GM12801 (cell line): ENCODE results near the gene REM2.

Experiments used
- TF ChIP-seq, protein P1 (sequence below): IDR thresholded peaks from one replicate; pipeline ENCODE4 v1.5.1; 2011; ENCODE audit warnings: control low read depth; ENCODE audit not compliant: insufficient read length; ENCODE audit errors: extremely low read depth

Gene REM2

DNA sequence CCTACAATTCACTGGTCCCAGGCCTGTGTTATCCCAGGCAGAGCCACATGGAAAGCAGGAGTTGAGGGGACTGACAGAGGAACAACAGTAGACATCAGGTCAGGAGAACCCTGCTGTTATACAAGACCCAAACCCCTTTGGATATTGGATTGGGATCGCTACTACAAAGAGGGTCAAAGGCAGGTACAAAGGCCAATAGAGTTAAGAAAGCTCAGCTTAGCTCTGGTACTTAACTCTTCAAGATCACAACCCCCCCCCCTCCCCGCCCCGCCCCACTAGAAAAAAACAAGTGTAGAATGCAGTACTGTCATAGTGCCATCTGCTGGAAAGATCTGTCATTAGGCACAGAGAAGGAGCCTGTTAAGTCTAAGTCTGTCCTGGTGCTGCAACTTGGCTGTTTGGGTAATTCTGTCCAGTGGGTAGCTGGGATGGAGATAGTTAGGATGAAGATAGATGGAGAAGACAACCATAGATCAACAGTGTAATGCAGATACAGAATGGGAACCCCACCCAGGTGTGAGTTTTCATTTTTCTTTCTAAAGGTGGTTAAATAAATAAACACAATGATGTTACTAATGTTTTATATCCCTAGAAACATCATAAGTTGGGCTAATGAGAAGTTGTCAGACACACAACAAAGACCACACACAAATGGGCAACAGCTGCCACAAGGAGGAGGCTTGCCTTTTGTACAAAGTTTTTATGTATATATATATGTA is 17.2 kb downstream of the REM2 start:
- TF ChIP-seq, protein P1, sequence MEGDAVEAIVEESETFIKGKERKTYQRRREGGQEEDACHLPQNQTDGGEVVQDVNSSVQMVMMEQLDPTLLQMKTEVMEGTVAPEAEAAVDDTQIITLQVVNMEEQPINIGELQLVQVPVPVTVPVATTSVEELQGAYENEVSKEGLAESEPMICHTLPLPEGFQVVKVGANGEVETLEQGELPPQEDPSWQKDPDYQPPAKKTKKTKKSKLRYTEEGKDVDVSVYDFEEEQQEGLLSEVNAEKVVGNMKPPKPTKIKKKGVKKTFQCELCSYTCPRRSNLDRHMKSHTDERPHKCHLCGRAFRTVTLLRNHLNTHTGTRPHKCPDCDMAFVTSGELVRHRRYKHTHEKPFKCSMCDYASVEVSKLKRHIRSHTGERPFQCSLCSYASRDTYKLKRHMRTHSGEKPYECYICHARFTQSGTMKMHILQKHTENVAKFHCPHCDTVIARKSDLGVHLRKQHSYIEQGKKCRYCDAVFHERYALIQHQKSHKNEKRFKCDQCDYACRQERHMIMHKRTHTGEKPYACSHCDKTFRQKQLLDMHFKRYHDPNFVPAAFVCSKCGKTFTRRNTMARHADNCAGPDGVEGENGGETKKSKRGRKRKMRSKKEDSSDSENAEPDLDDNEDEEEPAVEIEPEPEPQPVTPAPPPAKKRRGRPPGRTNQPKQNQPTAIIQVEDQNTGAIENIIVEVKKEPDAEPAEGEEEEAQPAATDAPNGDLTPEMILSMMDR = no peak

DNA sequence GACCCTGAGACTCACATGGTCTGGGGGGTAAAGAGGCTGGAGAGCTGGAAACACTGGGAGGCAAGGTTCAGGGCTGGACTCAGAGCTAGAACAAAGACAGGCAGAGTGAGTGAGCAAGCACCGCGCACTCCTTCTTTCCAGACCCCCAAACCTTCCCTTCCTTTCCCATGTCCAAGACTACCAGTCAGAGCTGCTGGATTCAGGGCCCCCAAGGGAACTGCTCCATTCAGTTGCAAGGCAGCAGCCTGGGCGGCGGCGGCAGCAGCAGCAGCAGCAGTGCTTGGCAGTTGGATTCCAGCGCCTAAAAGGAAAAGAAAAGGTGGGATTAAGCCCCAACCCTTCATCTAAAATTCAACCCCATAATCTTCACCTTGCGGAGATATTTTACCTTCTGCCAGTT is 18.8 kb downstream of the REM2 start:
- TF ChIP-seq, protein P1 = no peak

DNA sequence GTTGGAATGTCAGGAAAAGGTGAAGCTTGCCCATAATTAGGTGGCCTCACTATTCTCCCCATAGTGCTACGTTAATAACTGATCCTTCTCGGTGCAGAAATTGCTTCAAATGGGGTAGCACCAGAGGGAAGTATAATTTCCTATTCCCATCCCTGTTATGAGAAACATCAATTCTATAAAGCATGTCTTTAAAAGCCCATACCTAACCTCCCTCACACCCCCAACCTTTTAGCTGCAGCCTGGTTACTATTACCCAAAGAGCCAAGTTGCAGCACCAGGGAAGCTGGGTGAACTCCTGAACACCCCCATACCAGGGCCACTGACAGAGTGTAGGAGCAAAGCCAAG is 20.7 kb downstream of the REM2 start:
- TF ChIP-seq, protein P1 = no peak

DNA sequence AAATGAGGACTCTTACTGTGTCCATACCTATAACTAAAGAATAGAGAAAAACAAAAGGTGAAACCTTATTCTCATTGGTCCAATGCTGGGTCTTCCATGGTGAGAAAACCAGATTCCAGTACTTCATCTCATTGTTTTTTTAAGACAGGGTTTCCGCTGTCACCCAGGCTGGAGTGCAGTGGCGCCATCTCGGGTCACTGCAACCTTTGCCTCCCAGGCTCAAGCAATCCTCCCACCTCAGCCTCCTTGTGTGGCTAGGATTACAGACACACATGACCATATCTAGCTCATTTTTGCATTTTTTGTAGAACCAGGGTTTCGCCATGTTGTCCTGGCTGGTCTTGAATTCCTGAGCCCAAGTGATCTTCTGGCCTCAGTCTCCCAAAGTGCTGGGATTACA is 22.6 kb downstream of the REM2 start:
- TF ChIP-seq, protein P1 = no peak

DNA sequence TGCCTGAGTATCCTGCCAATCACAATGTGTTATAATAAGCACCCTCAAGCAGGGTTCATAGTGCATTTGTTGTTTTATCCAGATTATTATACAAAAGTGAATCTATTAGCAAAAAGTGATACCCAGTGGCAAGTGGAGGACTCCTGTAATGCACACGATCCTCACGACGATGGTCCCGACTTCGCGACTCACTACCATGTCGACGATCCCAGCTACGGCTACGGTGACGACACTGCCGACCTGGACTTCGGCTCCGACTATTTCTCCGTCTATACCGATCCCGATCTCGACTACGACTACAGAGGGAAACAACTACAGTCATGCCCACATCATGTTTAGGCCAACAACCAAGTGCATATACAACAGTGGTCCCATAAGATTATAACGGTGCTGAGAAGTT is 23.1 kb downstream of the REM2 start:
- TF ChIP-seq, protein P1 = no peak

DNA sequence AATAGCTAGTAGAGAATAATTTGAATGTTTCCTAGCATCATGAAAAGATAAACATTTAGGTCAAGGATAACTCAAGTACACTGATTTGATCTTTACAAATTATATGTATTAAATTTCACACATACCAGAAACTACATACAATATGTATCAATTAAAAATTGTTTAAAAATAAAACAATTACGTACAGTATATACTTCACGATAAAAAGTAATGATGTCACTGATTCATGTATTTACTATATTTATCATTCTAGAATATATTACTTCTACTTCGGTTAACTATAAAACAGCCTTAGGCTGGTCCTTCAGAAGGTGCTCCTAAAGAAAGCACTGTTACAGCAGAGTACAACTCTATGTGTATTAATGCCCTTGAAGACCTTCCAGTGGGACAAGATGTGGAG is 24.4 kb downstream of the REM2 start:
- TF ChIP-seq, protein P1 = no peak

DNA sequence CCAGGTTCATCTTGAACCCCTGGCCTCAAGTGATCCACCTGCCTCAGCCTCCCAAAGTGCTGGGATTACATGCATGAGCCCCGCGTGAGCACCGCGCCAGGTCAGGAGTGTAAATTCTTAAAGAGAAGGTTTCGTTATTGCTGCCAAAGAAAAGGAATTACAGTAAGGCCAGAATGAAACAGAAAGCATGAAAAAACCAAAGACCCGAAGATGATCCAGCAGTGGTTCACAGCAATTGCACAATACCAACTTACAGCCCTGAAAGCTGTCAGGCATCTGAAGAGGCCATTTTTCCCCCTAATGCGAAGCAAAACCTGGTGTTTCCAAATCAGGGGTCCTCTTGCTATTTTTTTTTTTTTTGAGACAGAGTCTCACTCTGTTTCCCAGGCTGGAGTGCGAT is 25.6 kb downstream of the REM2 start:
- TF ChIP-seq, protein P1 = no peak
